Measurements from ENCODE around the gene LONRF2.

Gene LONRF2

GRCh38 chr2:100327742-100328141 lies 5.4 kb upstream of the LONRF2 start:
- CTCF ChIA-PET = no interaction called here
- POLR2A ChIA-PET = no interaction called here
- TF ChIP-seq, protein P1, sequence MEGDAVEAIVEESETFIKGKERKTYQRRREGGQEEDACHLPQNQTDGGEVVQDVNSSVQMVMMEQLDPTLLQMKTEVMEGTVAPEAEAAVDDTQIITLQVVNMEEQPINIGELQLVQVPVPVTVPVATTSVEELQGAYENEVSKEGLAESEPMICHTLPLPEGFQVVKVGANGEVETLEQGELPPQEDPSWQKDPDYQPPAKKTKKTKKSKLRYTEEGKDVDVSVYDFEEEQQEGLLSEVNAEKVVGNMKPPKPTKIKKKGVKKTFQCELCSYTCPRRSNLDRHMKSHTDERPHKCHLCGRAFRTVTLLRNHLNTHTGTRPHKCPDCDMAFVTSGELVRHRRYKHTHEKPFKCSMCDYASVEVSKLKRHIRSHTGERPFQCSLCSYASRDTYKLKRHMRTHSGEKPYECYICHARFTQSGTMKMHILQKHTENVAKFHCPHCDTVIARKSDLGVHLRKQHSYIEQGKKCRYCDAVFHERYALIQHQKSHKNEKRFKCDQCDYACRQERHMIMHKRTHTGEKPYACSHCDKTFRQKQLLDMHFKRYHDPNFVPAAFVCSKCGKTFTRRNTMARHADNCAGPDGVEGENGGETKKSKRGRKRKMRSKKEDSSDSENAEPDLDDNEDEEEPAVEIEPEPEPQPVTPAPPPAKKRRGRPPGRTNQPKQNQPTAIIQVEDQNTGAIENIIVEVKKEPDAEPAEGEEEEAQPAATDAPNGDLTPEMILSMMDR (IDR thresholded peaks at IDR 0.05; ENCODE audit: insufficient read depth, low read length, missing control alignments) = no peak
- no peak overlapping the region for H3K4me3 ChIP-seq (ENCODE audit: low read depth, low read length)
- no peak for DNase-seq (ENCODE audit: low read depth, low spot score)

DNA sequence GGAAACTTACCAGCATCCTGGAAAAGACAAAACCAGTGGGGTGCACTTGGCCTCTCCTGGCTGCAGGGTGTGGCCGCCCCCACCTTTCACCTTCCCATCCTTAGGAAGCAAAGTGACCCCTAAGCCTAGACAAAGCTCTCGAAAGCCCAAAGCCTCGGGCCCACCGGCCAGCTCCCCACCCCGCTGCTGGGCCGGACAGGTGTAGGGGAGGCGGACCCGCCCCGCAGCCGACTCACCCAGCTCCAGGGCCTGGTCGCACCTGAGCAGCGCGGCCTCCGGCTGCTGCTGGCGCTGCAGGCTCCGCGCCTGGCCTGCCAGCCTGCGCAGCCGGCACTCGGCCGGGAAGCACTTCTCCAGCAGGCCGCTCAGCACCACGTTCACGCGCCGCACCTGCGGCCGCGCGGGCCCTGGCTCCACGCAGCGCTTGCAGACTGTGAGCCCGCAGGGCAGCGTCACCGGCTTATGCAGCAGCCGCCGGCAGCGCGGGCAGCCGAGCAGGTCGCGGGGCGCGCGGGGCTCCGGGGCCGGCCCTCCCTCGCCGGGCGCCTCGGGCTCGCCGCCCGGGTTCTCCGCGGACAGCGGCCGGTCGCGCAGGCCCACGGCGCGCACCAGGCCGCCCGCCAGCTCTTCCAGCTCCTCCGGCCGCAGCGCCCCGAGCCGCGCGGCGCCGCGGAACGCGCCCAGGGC lies 979 bp downstream of the LONRF2 start:
- H3K4me3 ChIP-seq (ENCODE audit: low read depth, low read length) = peak overlapping the region; percentile 35
- no peak for DNase-seq (ENCODE audit: low read depth, low spot score)
- TF ChIP-seq, protein P1 (IDR thresholded peaks at IDR 0.05; ENCODE audit: insufficient read depth, low read length, missing control alignments) = no peak
- ChIA-PET POLR2A (no interaction called here), CTCF (interaction anchor here (1.2 to 1.4 kb wide), 2 partner anchors 10 to 60 kb away, joined by 3 to 5 read pairs; no protein-coding TSS in a partner anchor)

GRCh38 chr2:100320547-100321178 lies 1.6 kb downstream of the LONRF2 start:
- POLR2A ChIA-PET = no interaction called here
- H3K4me3 ChIP-seq (ENCODE audit: low read depth, low read length) = no peak overlapping the region
- CTCF ChIA-PET = interaction anchor here (1.2 to 1.4 kb wide), 2 partner anchors 11 to 61 kb away, joined by 3 to 5 read pairs; no protein-coding TSS in a partner anchor
- TF ChIP-seq, protein P1 (IDR thresholded peaks at IDR 0.05; ENCODE audit: insufficient read depth, low read length, missing control alignments) = no peak
- no peak for DNase-seq (ENCODE audit: low read depth, low spot score)

- H3K4me3 ChIP-seq (ENCODE audit: low read depth, low read length) = no peak overlapping the region
- ChIA-PET POLR2A (no interaction called here), CTCF (no interaction called here)
- DNase-seq (ENCODE audit: low read depth, low spot score) = no peak
- TF ChIP-seq, protein P1 (IDR thresholded peaks at IDR 0.05; ENCODE audit: insufficient read depth, low read length, missing control alignments) = no peak
These were observed 4.7 kb downstream of the LONRF2 start for GRCh38 chr2:100317634-100318033.

DNA sequence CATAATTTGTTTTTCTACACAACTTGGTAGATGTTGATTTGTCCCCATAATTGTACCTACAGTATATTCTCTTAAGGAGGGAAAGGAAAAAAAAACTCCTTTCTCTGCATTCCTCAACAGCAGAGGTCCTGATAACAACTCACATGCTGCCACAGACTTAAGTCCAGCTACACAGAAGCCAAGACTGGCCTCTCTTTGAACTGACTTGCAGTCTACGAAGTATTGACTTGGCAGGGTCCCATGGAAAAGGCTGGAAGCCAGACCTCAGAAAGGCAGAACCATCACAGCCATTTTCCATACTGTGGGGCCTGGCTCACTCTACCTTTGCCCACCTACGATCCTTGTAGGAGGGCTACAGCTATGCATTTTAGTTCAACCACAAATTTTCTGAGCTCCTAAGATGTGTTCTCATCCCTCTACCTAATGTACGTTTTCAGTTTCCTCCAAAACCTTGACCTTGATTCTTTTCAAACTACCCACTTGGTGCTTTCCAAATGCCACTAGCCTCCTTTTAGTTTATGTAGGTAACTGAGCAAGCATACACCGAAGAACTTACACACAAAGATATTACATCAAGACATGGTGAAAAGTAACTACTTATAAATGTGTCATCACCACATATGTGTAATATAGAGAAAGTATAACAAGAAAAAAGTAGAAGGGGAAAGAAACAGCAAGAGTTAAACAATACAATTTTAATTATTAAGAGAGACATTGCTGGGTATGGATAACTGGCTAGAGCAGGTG lies 12.2 kb downstream of the LONRF2 start:
- TF ChIP-seq, protein P1 (IDR thresholded peaks at IDR 0.05; ENCODE audit: insufficient read depth, low read length, missing control alignments) = no peak
- CTCF ChIA-PET = no interaction called here

GRCh38 chr2:100309311-100309710 lies 13.0 kb downstream of the LONRF2 start:
- no peak for DNase-seq (ENCODE audit: low read depth, low spot score)
- CTCF ChIA-PET = interaction anchor here (0.9 to 1.8 kb wide), 2 partner anchors 13 to 47 kb away, joined by 3 to 7 read pairs; no protein-coding TSS in a partner anchor
- TF ChIP-seq, protein P1 (IDR thresholded peaks at IDR 0.05; ENCODE audit: insufficient read depth, low read length, missing control alignments) = no peak
- H3K4me3 ChIP-seq (ENCODE audit: low read depth, low read length) = no peak overlapping the region
- POLR2A ChIA-PET = interaction anchor here (1.1 kb wide), 1 partner anchor 17 kb away, joined by 3 read pairs; no protein-coding TSS in a partner anchor

More for the DNA sequence above, 12.2 kb downstream of the LONRF2 start:
- no peak for DNase-seq (ENCODE audit: low read depth, low spot score)
- POLR2A ChIA-PET = no interaction called here
- no peak overlapping the region for H3K4me3 ChIP-seq (ENCODE audit: low read depth, low read length)
